Activated CD4-positive, alpha-beta T cell treated with anti-CD3 and anti-CD28 coated beads, Interleukin-2, amount 50 U/mL, for 24 hours (primary cell): Measurements from ENCODE around the gene C17orf67.

ENCODE experiments used
- DNase-seq, 2 donors: peaks; one replicate each; pipeline ENCODE4 v3.0.0-alpha.2; 2020; ENCODE audit warnings: low read depth in 1 of 2, low spot score in 1 of 2

C17orf67 gene

DNA sequence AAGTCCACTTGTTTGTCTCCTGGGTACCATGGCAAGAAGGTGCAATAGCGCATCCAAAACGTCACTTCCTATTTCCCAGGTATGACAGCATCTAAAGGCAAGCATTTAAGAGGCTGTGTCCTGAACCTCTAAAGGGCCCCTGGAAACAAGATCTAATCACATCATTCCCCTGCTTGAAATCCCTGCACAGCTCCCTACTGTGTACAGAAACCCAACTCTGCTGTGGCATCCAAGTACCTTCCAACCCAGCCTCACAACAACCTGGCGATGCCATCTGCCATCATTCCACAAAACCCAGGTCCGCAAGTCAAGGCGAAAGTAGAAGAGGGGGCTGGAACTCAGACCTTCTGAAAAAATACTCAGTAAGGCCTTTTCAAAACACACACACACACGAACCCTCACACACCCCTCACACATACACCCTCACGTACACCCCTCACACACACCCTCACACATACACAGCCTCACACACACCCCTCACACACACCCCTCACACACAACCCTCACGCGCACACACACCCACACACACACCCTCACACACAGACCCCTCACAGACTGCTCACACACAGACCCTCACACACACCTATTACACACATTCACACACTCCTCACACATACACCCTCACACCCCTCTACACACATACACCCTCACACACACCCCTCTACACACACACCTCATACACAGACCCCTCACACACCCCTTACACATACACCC lies 24.5 kb downstream of the C17orf67 start:
- no peak for DNase-seq

DNA sequence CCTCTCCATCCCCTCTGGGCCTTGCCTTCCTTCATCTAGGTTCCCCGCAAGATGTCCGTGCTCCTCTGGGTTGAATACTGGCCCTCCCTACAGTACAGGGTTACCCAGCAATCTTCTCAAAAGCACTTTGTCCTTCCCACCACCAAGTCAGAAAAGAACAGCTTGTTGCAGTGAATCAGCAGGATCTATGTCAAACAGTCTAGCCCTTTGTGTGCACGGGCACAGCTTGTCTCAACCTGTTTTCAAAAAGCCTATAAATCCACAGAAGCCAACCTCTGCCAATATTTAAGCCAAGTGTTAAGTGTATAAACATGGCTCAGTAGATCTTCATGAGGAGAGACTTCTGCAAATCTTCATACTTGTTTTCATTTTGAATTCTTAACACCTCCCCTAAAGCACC lies 25.2 kb downstream of the C17orf67 start:
- DNase-seq = no peak

DNA sequence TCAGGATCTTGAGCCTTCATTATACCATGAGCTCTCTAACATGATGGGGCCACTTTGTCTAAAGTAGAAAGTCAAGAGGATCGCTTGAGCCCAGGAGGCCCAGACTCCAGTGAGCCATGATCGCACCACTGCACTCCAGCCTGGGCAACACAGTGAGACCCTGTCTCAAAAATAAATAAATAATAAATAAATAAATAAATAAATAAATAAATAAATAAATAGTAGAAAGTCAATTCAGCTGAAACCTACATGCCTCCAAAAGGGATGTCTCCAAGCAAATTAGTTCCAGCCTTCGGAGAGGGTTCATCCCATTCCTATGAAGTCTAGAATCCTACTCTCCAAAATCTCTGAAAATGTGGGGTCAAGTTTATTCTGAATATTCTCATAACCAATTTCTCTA lies 26.0 kb downstream of the C17orf67 start:
- DNase-seq = no peak

DNA sequence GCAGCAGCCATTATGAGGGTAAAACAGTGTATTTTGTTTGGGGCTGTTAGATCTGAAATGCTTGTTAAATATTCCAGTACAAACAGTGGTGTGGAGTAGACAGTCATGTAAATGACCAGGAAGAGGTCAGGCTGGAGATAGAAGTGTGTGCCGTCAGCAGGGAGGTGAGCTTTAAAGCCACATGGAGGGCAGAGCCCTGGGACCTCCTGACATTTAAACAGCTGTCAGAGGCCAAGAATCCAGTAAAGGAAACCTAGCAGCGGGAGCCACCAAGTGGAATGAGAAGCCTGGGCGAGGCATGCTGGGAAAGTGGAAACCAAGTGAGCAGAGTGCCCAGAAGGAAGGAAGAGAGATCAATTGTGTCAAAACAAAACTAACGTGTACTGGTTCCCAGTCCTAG lies 26.8 kb downstream of the C17orf67 start:
- DNase-seq = no peak

DNA sequence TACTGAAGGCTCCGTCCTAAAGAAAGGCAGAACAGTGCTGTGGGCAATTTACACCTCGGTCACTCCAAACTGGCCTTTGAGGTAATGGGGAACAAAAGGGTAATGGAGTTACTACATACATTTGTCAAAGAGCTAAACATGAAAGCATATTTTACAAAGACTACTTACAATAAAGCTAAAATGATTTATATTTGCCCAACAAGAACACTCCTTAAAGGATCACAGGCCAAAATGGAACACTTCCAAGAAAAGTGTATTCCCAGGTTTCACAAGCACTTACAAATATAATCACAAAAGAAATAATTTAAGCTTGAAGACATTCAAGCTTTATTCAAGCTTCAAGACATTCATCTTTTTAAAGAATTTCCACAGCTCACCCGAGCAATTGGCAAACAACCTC lies 29.3 kb downstream of the C17orf67 start:
- no peak for DNase-seq

DNA sequence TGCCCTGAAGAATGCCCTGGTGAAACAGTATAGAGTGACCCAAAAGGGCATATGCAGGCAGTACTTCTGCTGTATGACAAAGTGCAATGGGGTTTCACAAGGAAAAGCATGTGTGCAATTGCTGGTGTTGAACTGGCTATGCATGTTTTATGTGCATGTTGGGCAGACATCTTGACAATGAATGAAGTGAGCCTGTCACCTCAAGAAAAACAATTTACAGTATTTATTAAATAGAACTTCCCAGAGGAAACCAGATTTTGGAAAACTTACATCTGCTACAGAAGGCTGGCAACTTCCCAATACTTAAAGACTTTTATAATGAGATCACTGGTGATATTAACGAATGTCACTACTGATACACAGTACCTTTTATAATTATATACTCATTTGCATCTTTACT lies 30.6 kb downstream of the C17orf67 start:
- DNase-seq = no peak

DNA sequence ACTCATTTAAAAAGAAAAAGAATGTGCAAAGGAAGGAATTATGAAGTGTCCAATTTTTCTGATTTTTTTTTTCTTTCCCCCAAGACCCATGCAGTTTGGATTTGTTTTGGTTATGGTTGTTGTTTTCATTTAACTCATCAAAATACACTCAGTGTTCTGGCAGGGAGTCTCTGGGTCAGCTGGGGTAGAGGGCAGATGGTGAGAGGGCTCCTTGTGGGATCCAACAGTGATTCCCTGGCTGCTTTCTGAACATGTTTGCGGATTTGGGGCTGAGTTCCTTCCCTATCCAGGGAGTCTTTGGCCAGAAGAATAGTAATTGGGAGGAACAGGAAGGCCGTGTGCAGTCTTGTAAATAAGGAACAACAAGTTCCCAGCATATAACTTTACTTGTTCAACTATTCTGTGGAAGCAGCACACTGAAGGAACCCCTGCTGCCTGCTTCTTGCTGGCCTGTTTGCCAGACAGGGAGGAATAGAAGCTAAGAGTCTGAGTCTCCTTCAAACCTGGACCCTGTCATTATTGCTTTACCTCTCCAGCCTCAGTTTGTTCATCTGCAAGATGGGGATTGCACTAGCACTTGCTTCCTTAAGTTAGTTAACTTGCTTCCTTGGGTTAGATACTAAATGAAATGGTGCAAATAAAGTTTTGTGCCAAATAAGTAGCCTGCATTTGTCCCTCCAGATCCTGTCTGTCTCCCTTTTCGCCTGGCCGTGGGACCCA lies 32.1 kb downstream of the C17orf67 start:
- no peak for DNase-seq

DNA sequence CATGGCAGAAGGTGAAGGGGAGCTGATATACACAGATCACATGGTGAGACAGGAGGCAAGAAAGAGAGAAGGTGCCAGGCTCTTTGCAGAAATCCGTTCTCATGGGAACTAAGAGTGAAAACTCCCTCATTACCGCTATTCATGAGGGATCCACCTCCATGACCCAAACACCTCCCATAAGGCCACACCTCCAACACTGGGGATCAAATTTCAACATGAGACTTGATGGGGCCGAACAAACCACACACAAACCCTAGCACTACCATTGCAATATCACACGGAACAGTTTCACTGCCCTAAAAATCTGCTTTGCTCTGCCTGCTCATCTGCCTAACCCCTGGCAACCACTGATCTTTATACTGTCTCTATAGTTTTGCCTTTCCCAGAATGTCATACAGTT lies 34.8 kb downstream of the C17orf67 start:
- no peak for DNase-seq

DNA sequence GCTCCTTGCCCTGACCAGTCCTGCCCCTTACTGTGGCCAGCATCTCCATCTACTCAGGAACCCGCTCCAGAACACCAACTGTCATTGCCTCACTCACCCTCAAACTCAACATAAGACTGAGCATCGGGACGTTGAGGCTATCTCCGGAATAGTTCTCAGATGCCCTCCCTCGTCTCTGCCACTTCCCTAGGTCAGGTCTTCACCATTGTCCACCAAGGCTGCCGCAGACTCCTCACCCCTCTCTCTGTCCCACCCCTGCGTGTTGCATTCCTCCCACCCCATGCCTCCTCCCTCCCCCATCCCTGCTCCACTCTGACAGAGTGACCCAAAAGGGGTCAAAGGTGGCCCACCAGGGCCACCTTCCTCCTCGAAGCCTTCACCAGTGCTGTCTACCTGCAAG lies 37.2 kb downstream of the C17orf67 start:
- no peak for DNase-seq

DNA sequence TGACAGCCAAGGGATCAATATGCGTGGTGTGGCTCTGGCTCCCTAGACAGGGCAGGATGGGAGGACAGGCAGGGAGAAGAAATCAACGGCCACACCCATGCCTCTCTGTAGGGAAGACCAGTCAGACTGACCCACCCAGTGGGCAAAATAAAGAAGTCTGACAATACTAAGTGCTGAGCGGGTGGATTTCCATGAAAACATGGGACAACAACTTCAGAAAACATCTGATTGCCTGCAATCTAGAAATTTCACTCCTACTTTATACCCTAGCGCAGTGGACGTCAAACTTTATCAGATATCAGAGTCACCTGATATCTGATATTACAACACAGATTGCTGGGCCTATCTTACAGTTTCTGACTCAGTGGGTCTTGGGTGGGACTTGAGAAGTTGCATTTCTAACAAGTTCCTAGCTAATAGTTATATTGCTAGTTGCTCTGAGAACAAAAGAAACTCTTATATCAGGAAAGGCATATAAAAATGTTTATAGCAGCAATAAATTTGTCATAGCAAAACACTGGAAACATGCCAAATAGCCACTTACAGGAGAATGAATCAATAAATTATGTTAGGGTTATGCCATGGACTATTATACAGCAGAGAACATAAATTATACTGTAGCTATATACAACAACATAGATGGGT lies 38.4 kb downstream of the C17orf67 start:
- DNase-seq = no peak

DNA sequence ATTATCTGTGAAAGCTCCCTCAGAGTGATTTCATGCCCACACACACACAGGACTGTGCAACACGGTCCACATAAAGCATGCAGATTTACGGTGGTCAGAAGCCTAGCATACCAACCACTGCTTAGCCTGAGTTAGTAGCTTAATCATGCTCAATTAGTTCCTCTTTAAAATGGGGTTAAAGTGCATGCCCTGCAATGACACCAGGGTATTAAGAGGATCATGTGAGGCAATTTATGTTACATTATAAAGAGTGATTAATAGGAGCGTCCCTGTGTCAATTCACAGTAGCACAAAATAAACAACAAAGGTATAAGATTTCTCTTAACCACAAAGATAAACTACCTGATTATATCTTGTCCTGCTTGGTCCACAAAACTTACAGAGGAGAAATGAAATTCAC lies 39.8 kb downstream of the C17orf67 start:
- DNase-seq = no peak

DNA sequence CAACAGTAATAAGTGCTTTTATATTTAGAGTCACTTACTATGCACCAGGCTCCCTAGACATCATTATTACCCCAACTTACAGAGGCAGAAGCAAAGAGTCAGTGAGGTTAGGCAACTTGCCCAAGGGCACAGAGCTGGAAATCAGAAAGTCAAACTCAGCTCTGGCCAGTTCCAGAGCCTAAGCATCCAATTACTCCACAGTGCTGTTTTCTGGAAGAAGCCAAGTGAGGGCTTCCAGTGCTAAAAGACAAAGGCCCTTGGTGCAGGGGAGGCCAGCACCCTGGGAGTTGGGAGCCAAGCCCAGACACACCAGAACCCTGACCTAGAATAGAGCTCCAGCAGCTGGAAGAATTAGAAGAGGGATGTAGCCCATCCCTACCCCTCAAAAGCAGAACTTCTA lies 40.2 kb downstream of the C17orf67 start:
- DNase-seq = no peak

DNA sequence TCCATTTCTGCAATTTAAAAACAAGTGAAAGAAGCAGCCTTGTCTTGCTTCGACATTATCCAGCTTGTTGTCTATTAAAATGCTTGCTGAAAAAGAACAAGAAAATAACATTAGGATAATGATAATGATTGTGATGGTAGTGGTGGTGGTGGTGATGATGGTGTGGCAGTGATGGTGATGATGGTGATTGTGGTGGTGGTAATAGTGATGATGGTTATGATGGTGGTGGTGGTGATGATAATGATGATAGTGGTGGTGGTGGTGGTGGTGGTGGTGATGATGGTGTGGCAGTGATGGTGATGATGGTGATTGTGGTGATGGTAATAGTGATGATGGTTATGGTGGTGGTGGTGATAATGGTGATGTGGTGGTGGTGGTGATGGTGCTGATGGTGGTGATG lies 41.5 kb downstream of the C17orf67 start:
- DNase-seq = no peak

DNA sequence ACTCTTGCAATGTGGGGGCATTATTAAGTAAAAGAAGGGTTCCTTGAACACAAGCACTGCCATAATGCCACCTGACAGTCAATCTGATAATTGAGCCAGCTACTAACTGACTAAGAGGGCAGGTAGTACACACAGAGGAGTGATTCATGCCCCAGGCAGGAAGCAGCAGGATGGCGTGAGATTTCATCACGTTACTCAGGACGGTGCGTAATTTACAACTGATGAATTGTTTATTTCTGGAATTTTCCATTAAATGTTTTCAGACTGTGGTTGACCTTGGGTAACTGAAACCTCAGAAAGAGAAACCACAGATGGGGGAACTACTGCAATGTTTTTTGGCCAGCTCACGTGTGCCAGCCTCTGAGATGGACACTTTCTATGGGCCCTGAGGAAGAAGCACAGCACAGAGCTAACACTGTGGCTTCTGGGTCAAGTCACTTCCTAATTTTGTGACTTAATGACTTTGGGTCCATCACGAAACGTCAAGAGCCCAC lies 46.7 kb downstream of the C17orf67 start:
- peak; percentile 9 to 59 for DNase-seq

DNA sequence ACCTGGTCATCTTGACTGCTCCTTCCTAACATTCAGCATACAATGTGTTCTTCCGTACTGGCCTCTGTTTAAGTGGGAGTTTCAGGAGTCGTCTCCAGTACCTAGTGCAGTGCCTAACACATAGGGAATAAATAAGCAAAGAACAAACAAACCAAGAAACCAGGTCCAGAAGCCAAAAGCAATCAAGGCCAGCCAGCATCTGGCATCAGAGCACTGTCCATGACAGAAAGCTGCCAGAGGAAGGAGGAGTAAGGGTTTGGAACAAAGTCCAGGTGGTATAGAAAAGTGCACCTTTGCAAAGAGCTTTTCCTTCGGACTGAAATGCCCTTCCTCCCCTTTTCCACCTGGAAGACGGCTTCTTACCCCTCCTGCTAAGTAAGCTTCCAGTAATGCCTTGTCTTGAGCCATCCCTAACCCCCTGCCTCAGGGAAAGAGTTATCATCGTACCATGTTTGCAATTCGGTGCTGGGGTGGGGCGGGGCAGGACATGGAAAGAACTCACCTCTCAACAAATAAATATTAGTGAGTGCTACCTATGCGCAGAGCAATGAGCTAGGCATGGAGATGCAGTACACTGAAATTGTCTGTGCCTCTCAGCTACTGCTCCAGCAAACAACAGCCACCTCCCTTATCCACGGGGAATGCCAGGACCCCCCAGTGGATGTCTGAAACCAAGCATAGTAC lies 47.6 kb downstream of the C17orf67 start:
- DNase-seq = no peak

DNA sequence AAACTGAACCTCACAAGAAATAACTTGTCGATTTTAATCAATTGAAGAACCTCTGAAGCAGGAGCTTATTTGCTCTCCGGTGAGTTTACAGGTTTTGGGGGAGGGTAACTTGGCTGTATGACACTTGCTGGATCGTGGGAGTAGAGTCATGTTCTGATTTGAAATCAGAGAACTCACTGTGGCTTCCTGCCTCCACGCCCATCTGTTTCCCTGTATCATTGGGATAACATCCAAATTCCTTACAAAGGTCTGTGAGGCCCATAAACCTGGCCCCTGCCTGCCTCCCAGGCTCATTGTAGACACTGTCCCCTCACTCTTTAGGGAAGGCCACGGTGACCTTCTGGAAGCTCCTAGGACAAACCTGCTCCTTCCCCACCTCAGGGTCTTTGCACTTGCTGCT lies 48.3 kb downstream of the C17orf67 start:
- no peak for DNase-seq

DNA sequence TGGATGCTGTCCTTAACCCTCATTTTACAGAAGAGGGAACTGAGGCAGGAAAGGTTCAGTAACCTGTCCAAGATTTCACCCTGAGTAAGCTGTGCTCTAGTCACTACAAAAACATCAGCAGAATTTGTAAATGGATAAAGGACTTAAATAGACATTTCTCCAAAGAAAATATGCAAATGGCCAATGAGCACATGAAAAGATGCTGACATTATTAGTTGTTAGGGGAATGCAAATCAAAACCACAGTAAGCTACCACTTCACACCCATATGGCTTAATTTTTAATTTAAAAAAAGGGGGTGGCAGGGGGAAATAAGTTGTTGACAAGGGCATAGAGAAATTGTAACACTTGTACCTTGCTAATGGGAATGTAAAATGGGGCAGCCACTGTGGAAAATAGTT lies 51.4 kb downstream of the C17orf67 start:
- no peak for DNase-seq

DNA sequence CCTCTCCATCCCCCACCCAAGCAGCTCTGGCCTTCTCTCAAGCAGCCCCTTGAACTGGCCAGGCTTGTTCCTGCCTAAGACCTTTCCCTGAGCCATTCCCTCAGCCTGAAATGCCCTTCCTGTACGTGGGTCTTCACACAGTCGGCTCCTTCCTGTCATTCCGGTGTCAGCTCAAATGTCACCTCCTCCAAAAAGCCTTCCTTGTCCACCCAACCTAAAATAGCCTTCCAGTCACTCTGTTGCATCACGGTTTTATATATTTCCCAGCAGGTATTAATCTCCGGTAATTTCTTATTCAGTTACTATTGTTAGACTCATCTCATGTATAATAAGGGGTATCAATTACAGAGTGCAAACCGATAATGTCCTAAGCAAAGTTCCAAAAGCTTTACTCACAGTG lies 51.8 kb downstream of the C17orf67 start:
- DNase-seq = no peak

DNA sequence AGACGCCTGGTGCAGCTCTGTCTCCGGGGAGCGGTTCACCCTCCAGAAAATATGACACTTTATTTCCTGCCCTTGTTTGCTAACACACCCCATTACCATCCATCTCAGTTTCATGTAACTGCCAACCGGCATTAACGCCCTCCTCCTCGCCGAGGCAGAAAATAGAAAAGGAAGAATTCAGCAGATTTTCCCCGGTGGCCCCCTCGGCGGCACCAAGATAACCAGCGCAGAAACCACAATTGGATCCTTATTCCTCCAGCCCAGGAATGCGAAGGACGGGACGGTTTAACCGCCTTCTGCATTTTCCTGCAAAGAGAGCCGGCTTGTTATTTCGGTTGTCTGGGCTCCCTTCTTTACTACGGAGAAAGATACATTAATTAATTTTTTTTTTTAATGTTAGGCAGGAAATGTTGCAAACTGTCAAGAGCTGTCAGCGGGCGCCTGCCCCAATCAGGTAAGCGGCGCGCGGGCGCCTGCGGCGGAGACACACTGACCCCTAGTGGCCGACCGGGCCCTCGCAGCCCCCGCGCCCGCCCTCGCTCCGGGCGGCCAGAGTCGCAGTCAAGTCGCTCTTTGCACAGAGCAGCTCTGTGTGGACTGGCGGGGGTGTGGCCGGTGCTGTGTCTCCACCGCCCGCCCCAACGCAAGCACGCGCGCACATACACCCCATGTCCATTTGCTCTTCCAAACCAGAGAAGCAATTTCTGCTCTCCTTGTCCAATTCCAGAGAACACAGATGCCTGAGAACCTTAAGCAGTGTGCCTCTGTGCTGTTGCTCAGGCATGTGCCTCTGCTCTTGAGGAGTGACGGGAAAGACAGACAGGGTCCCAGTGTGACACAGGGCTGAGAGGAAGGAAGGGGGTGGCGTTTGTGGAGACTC lies 53.6 kb downstream of the C17orf67 start:
- peak; percentile 77 to 78 for DNase-seq

DNA sequence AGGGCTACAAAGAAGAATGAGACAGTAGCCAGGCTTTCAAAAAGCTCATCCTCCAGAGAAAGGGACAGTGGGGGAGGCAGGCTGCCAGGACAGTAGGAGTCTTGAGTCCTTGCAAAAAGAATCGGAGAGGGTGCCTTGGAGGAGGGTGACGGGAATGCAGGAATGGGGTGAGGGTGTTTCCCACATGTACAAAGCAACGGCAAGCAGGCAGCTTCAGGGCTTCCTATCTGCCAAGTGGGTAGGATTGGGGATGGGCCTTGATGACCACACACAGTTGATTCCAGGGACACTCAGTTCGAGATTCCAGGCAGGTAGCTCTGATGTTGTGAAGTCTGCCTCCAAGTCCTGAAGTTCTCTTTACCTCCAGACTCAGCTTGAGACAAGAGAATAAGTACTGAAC lies 54.4 kb downstream of the C17orf67 start:
- DNase-seq = no peak

DNA sequence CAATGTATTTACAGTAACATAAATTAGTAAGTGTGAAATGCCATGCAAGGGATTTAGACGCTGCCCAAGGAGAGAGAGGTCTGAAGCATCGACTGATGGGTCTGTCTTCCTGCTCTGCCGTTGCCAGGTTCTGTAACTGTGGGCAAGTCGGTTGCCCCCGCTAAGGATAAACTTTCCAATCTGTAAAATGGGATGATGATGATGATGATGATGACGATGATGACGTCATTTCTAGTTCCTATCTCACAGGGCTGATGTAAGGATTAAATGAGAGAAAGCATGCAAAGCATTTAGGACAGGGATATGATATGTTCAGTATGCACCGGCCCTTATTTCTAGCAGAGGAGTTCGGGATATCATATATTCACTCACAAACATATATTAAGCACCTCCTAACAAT lies 54.8 kb downstream of the C17orf67 start:
- DNase-seq = no peak
